Neural cell (in vitro differentiated cells): ENCODE data around the gene TMTC1. TPM values are rescaled to one million over a fixed set of nuclear protein-coding genes. Genes with fewer than 3 reads are reported as not detected.

Source experiments
- H2AFZ ChIP-seq: fragments of 200-600, 300-800 bp; sonication (generic), shearing (Covaris generic); 2 replicates; pipeline ENCODE4 v1.6.0; 2014; ENCODE audit warnings: low read depth, mild to moderate bottlenecking, antibody characterized with exemption, low read length, moderate library complexity
- H3F3A ChIP-seq: fragments of 200-600 bp; shearing (Covaris generic); 2 replicates; pipeline ENCODE4 v1.6.1; 2016; ENCODE audit warnings: mild to moderate bottlenecking, moderate library complexity, mixed read lengths, antibody characterized with exemption, low read length; ENCODE audit not compliant: insufficient read depth, poor library complexity, severe bottlenecking
- H3K27ac ChIP-seq: fragments of 200-600, 300-800 bp; sonication (generic), shearing (Covaris generic); 2 replicates; pipeline ENCODE4 v1.5.1; 2014; ENCODE audit warnings: mild to moderate bottlenecking, low read length, moderate library complexity
- H3K27me3 ChIP-seq: fragments of 300-800, 200-600 bp; sonication (generic), shearing (Covaris generic); 2 replicates; pipeline ENCODE4 v1.6.0; 2014; ENCODE audit warnings: mild to moderate bottlenecking, low read depth, low read length, moderate library complexity; ENCODE audit not compliant: insufficient read depth
- H3K36me3 ChIP-seq: fragments of 300-800, 200-600 bp; sonication (generic), shearing (Covaris generic); 2 replicates; pipeline ENCODE4 v1.5.1; 2014; ENCODE audit warnings: mild to moderate bottlenecking, antibody characterized with exemption, low read length, moderate library complexity; ENCODE audit not compliant: insufficient read depth
- H3K4me2 ChIP-seq: fragments of 300-800, 200-600 bp; sonication (generic), shearing (Covaris generic); 2 replicates; pipeline ENCODE4 v1.6.0; 2014; ENCODE audit warnings: mild to moderate bottlenecking, low read length
- H3K4me3 ChIP-seq: fragments of 300-800, 200-600 bp; sonication (generic), shearing (Covaris generic); 2 replicates; pipeline ENCODE4 v1.5.1; 2014; ENCODE audit warnings: mild to moderate bottlenecking, low read length, moderate library complexity
- H3K79me2 ChIP-seq: fragments of 200-600 bp; shearing (Covaris generic); replicated peaks from 2 replicates; pipeline ENCODE4 v1.6.0; 2014; ENCODE audit warnings: mild to moderate bottlenecking, low read length, moderate library complexity; ENCODE audit not compliant: insufficient read depth
- H3K9ac ChIP-seq: fragments of 300-800, 200-600 bp; sonication (generic), shearing (Covaris generic); 2 replicates; pipeline ENCODE4 v1.6.1; 2016; ENCODE audit warnings: mild to moderate bottlenecking, low read length, mixed read lengths
- H3K9me2 ChIP-seq: fragments of 200-600 bp; shearing (Covaris generic); 2 replicates; pipeline ENCODE4 v1.6.1; 2016; ENCODE audit warnings: mild to moderate bottlenecking, low read length, mixed read lengths; ENCODE audit not compliant: insufficient read depth
- H3K9me3 ChIP-seq: fragments of 200-600, 300-800 bp; sonication (generic), shearing (Covaris generic); 2 replicates; pipeline ENCODE4 v1.6.1; 2016; ENCODE audit warnings: mild to moderate bottlenecking, mixed run types, low read length, moderate library complexity, mixed read lengths
- H4K20me1 ChIP-seq: fragments of 200-600 bp; shearing (Covaris generic); 2 replicates; pipeline ENCODE4 v1.6.1; 2016; ENCODE audit warnings: mild to moderate bottlenecking, mixed run types; ENCODE audit not compliant: insufficient read depth
- CTCF ChIP-seq: fragments of 450-650 bp; IDR thresholded peaks from 2 replicates; pipeline ENCODE4 v1.5.1; 2014; ENCODE audit warnings: antibody characterized with exemption, mild to moderate bottlenecking, moderate library complexity; ENCODE audit not compliant: poor library complexity, severe bottlenecking
- EP300 ChIP-seq: fragments of 450-650 bp; conservative IDR thresholded peaks from 2 replicates; pipeline ENCODE4 v1.6.1; 2014; ENCODE audit warnings: antibody characterized with exemption, mild to moderate bottlenecking, moderate library complexity; ENCODE audit not compliant: poor library complexity, severe bottlenecking
- EZH2 ChIP-seq: fragments of 200-600, 300-800 bp; shearing (Covaris generic), sonication (generic); IDR thresholded peaks from 2 replicates; pipeline ENCODE4 v1.6.1; 2014; ENCODE audit warnings: antibody characterized with exemption, low read length, borderline replicate concordance, mild to moderate bottlenecking; ENCODE audit not compliant: insufficient read depth, poor library complexity, severe bottlenecking
- MXI1 ChIP-seq: fragments of 450-650 bp; conservative IDR thresholded peaks from 2 replicates; pipeline ENCODE4 v1.6.1; 2014; ENCODE audit warnings: antibody characterized with exemption, mild to moderate bottlenecking; ENCODE audit not compliant: poor library complexity, severe bottlenecking
- POLR2AphosphoS5 ChIP-seq: IDR thresholded peaks from 2 replicates; pipeline ENCODE4 v1.6.1; 2012
- RAD21 ChIP-seq: fragments of 450-650 bp; conservative IDR thresholded peaks from 2 replicates; pipeline ENCODE4 v1.6.1; 2014; ENCODE audit warnings: antibody characterized with exemption, mild to moderate bottlenecking, moderate library complexity
- REST ChIP-seq: IDR thresholded peaks from 2 replicates; pipeline ENCODE4 v1.6.1; 2012; ENCODE audit warnings: borderline replicate concordance
- SMC3 ChIP-seq: fragments of 450-650 bp; conservative IDR thresholded peaks from 2 replicates; pipeline ENCODE4 v1.6.1; 2014; ENCODE audit warnings: antibody characterized with exemption, mild to moderate bottlenecking, moderate library complexity; ENCODE audit not compliant: poor library complexity
- TAF1 ChIP-seq: IDR thresholded peaks from 2 replicates; pipeline ENCODE4 v1.6.1; 2012; ENCODE audit warnings: low read depth
- polyA plus RNA-seq: library from polyadenylated mRNA; depleted of rRNA; stranded (reverse); fragments of >200 nt; gene quantifications from 2 replicates; pipeline ENCODE4 v1.2.3, GENCODE V29; 2014

TMTC1 gene
- polyA plus RNA-seq, 1 donor from 2014 or later, result 10.0 TPM

GRCh38 chr12:29644536-29645162 lies 139.1 kb downstream of the TMTC1 start:
- Histone ChIP-seq H3K36me3 (no peaks in the 10 kb centered on the region), H3F3A (no peaks in the 10 kb centered on the region), H3K27me3 (no peaks in the 10 kb centered on the region), H3K4me3 (no peak overlapping the region), H2AFZ (no peak overlapping the region), H3K9me3 (no peaks in the 10 kb centered on the region), H4K20me1 (no peaks in the 10 kb centered on the region), H3K27ac (no peak overlapping the region), H3K9ac (no peak overlapping the region), H3K79me2 (no peaks in the 10 kb centered on the region), H3K9me2 (no peaks in the 10 kb centered on the region), H3K4me2 (no peak overlapping the region)
- no peak for TF ChIP-seq CTCF
- no peak for TF ChIP-seq REST
- TF ChIP-seq EZH2, result no peak
- TF ChIP-seq MXI1, result no peak
- TF ChIP-seq SMC3, result no peak
- no peak for TF ChIP-seq EP300
- TF ChIP-seq POLR2AphosphoS5, result no peak
- no peak for TF ChIP-seq RAD21
- TF ChIP-seq TAF1, result no peak

DNA sequence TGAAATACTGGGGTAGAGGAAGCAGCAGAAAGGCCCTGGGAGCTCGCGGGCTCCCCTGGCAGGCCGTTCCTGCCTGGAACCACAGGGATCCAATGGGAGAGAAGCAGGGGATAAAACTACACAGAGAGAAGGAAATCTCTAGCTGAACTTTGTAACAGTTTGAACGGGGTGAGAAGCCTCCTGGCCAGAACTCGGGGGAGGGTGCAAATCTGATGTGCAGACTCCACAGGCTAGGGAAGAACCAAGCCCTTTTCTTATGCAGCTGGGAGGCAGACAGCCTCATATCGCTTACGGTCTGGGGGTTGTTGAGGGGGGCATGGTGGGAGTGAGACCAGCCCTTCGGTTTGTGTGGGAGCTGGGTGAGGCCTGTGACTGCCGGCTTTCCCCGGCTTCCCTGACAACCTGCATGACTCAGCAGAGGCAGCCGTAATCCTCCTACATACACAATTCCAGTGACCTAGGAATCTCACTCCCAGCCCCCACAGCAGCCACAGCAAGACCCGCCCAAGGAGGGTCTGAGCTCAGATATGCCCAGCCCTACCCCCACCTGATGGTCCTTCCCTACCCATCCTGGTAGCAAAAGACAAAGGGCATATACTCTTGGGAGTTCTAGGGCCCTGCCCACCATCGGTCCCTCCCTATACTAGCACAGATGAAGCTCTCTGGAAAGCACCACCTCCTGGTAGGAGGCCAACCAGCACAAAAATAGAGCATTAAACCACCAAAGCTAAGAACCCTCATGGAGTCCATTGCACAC lies 143.0 kb downstream of the TMTC1 start:
- no peak overlapping the region for H3K27ac ChIP-seq
- no peaks in the 10 kb centered on the region for H3K36me3 ChIP-seq

More for the DNA sequence above, 143.0 kb downstream of the TMTC1 start:
- Histone ChIP-seq H3K4me2 (no peak overlapping the region), H3K27me3 (no peaks in the 10 kb centered on the region), H4K20me1 (no peaks in the 10 kb centered on the region), H3F3A (no peaks in the 10 kb centered on the region), H3K79me2 (no peaks in the 10 kb centered on the region), H3K9me2 (no peaks in the 10 kb centered on the region), H3K9ac (no peak overlapping the region), H2AFZ (no peak overlapping the region), H3K4me3 (no peak overlapping the region), H3K9me3 (no peaks in the 10 kb centered on the region)
- no peak for TF ChIP-seq EP300
- TF ChIP-seq REST, result no peak
- no peak for TF ChIP-seq MXI1
- no peak for TF ChIP-seq EZH2
- no peak for TF ChIP-seq CTCF
- TF ChIP-seq SMC3, result no peak
- TF ChIP-seq TAF1, result no peak
- TF ChIP-seq RAD21, result no peak
- no peak for TF ChIP-seq POLR2AphosphoS5
